Neural cell (in vitro differentiated cells): Measurements from ENCODE around the gene CACNA1D. TPM values are rescaled to one million over a fixed set of nuclear protein-coding genes. Genes with fewer than 3 reads are reported as not detected.

Source experiments
- H2AFZ ChIP-seq: fragments of 200-600, 300-800 bp; sonication (generic), shearing (Covaris generic); 2 replicates; pipeline ENCODE4 v1.6.0; 2014; ENCODE audit warnings: low read depth, mild to moderate bottlenecking, antibody characterized with exemption, low read length, moderate library complexity
- H3F3A ChIP-seq: fragments of 200-600 bp; shearing (Covaris generic); 2 replicates; pipeline ENCODE4 v1.6.1; 2016; ENCODE audit warnings: mild to moderate bottlenecking, moderate library complexity, mixed read lengths, antibody characterized with exemption, low read length; ENCODE audit not compliant: insufficient read depth, poor library complexity, severe bottlenecking
- H3K27ac ChIP-seq: fragments of 200-600, 300-800 bp; sonication (generic), shearing (Covaris generic); 2 replicates; pipeline ENCODE4 v1.5.1; 2014; ENCODE audit warnings: mild to moderate bottlenecking, low read length, moderate library complexity
- H3K27me3 ChIP-seq: fragments of 300-800, 200-600 bp; sonication (generic), shearing (Covaris generic); 2 replicates; pipeline ENCODE4 v1.6.0; 2014; ENCODE audit warnings: mild to moderate bottlenecking, low read depth, low read length, moderate library complexity; ENCODE audit not compliant: insufficient read depth
- H3K36me3 ChIP-seq: fragments of 300-800, 200-600 bp; sonication (generic), shearing (Covaris generic); 2 replicates; pipeline ENCODE4 v1.5.1; 2014; ENCODE audit warnings: mild to moderate bottlenecking, antibody characterized with exemption, low read length, moderate library complexity; ENCODE audit not compliant: insufficient read depth
- H3K4me2 ChIP-seq: fragments of 300-800, 200-600 bp; sonication (generic), shearing (Covaris generic); 2 replicates; pipeline ENCODE4 v1.6.0; 2014; ENCODE audit warnings: mild to moderate bottlenecking, low read length
- H3K4me3 ChIP-seq: fragments of 300-800, 200-600 bp; sonication (generic), shearing (Covaris generic); 2 replicates; pipeline ENCODE4 v1.5.1; 2014; ENCODE audit warnings: mild to moderate bottlenecking, low read length, moderate library complexity
- H3K79me2 ChIP-seq: fragments of 200-600 bp; shearing (Covaris generic); replicated peaks from 2 replicates; pipeline ENCODE4 v1.6.0; 2014; ENCODE audit warnings: mild to moderate bottlenecking, low read length, moderate library complexity; ENCODE audit not compliant: insufficient read depth
- H3K9ac ChIP-seq: fragments of 300-800, 200-600 bp; sonication (generic), shearing (Covaris generic); 2 replicates; pipeline ENCODE4 v1.6.1; 2016; ENCODE audit warnings: mild to moderate bottlenecking, low read length, mixed read lengths
- H3K9me2 ChIP-seq: fragments of 200-600 bp; shearing (Covaris generic); 2 replicates; pipeline ENCODE4 v1.6.1; 2016; ENCODE audit warnings: mild to moderate bottlenecking, low read length, mixed read lengths; ENCODE audit not compliant: insufficient read depth
- H3K9me3 ChIP-seq: fragments of 200-600, 300-800 bp; sonication (generic), shearing (Covaris generic); 2 replicates; pipeline ENCODE4 v1.6.1; 2016; ENCODE audit warnings: mild to moderate bottlenecking, mixed run types, low read length, moderate library complexity, mixed read lengths
- H4K20me1 ChIP-seq: fragments of 200-600 bp; shearing (Covaris generic); 2 replicates; pipeline ENCODE4 v1.6.1; 2016; ENCODE audit warnings: mild to moderate bottlenecking, mixed run types; ENCODE audit not compliant: insufficient read depth
- EP300 ChIP-seq: fragments of 450-650 bp; conservative IDR thresholded peaks from 2 replicates; pipeline ENCODE4 v1.6.1; 2014; ENCODE audit warnings: antibody characterized with exemption, mild to moderate bottlenecking, moderate library complexity; ENCODE audit not compliant: poor library complexity, severe bottlenecking
- EZH2 ChIP-seq: fragments of 200-600, 300-800 bp; shearing (Covaris generic), sonication (generic); IDR thresholded peaks from 2 replicates; pipeline ENCODE4 v1.6.1; 2014; ENCODE audit warnings: antibody characterized with exemption, low read length, borderline replicate concordance, mild to moderate bottlenecking; ENCODE audit not compliant: insufficient read depth, poor library complexity, severe bottlenecking
- MXI1 ChIP-seq: fragments of 450-650 bp; conservative IDR thresholded peaks from 2 replicates; pipeline ENCODE4 v1.6.1; 2014; ENCODE audit warnings: antibody characterized with exemption, mild to moderate bottlenecking; ENCODE audit not compliant: poor library complexity, severe bottlenecking
- POLR2AphosphoS5 ChIP-seq: IDR thresholded peaks from 2 replicates; pipeline ENCODE4 v1.6.1; 2012
- RAD21 ChIP-seq: fragments of 450-650 bp; conservative IDR thresholded peaks from 2 replicates; pipeline ENCODE4 v1.6.1; 2014; ENCODE audit warnings: antibody characterized with exemption, mild to moderate bottlenecking, moderate library complexity
- REST ChIP-seq: IDR thresholded peaks from 2 replicates; pipeline ENCODE4 v1.6.1; 2012; ENCODE audit warnings: borderline replicate concordance
- SMC3 ChIP-seq: fragments of 450-650 bp; conservative IDR thresholded peaks from 2 replicates; pipeline ENCODE4 v1.6.1; 2014; ENCODE audit warnings: antibody characterized with exemption, mild to moderate bottlenecking, moderate library complexity; ENCODE audit not compliant: poor library complexity
- TAF1 ChIP-seq: IDR thresholded peaks from 2 replicates; pipeline ENCODE4 v1.6.1; 2012; ENCODE audit warnings: low read depth
- polyA plus RNA-seq: library from polyadenylated mRNA; depleted of rRNA; stranded (reverse); fragments of >200 nt; gene quantifications from 2 replicates; pipeline ENCODE4 v1.2.3, GENCODE V29; 2014
- TF ChIP-seq, protein P1 (sequence below): fragments of 450-650 bp; IDR thresholded peaks from 2 replicates; pipeline ENCODE4 v1.5.1; 2014; ENCODE audit warnings: antibody characterized with exemption, mild to moderate bottlenecking, moderate library complexity; ENCODE audit not compliant: poor library complexity, severe bottlenecking

The CACNA1D gene
- polyA plus RNA-seq, 1 donor from 2014 or later: 22.5 TPM

GRCh38 chr3:53694666-53695323 lies 200.4 kb downstream of the CACNA1D start:
- Histone ChIP-seq H3K27me3 (no peaks in the 10 kb centered on the region), H3K9ac (no peak overlapping the region), H2AFZ (no peak overlapping the region), H3K9me3 (no peaks in the 10 kb centered on the region), H3K79me2 (no peaks in the 10 kb centered on the region), H3K27ac (no peak overlapping the region), H3K36me3 (no peaks in the 10 kb centered on the region), H3F3A (no peaks in the 10 kb centered on the region), H4K20me1 (no peaks in the 10 kb centered on the region), H3K4me3 (no peak overlapping the region), H3K9me2 (no peaks in the 10 kb centered on the region), H3K4me2 (no peak overlapping the region)
- TF ChIP-seq EP300 (no peak), TAF1 (no peak), REST (no peak), RAD21 (no peak), SMC3 (no peak)
- TF ChIP-seq, protein P1, sequence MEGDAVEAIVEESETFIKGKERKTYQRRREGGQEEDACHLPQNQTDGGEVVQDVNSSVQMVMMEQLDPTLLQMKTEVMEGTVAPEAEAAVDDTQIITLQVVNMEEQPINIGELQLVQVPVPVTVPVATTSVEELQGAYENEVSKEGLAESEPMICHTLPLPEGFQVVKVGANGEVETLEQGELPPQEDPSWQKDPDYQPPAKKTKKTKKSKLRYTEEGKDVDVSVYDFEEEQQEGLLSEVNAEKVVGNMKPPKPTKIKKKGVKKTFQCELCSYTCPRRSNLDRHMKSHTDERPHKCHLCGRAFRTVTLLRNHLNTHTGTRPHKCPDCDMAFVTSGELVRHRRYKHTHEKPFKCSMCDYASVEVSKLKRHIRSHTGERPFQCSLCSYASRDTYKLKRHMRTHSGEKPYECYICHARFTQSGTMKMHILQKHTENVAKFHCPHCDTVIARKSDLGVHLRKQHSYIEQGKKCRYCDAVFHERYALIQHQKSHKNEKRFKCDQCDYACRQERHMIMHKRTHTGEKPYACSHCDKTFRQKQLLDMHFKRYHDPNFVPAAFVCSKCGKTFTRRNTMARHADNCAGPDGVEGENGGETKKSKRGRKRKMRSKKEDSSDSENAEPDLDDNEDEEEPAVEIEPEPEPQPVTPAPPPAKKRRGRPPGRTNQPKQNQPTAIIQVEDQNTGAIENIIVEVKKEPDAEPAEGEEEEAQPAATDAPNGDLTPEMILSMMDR: no peak

- no peaks in the 10 kb centered on the region for H4K20me1 ChIP-seq
- H3K27ac ChIP-seq: no peak overlapping the region
- H3K79me2 ChIP-seq: no peaks in the 10 kb centered on the region
- H3K4me2 ChIP-seq: no peak overlapping the region
- H2AFZ ChIP-seq: no peak overlapping the region
- H3K36me3 ChIP-seq: no peaks in the 10 kb centered on the region
- H3K9me2 ChIP-seq: no peaks in the 10 kb centered on the region
- H3K4me3 ChIP-seq: no peak overlapping the region
- no peaks in the 10 kb centered on the region for H3K9me3 ChIP-seq
- H3F3A ChIP-seq: no peaks in the 10 kb centered on the region
- H3K9ac ChIP-seq: no peak overlapping the region
- TF ChIP-seq POLR2AphosphoS5 (no peak), TAF1 (no peak), RAD21 (no peak), SMC3 (no peak), EZH2 (no peak), REST (no peak), EP300 (no peak), MXI1 (no peak)
- TF ChIP-seq, protein P1: no peak
- H3K27me3 ChIP-seq: no peaks in the 10 kb centered on the region
These were observed 200.9 kb downstream of the CACNA1D start for GRCh38 chr3:53695324-53695690.
